WERI-Rb-1 (cell line): Measurements from ENCODE around the gene SH2D1B.

ENCODE experiments used
- DNase-seq: peaks from one replicate; pipeline ENCODE4 v3.0.0-alpha.2; 2020
- H3K27ac ChIP-seq: fragments of 250-450 bp; sonication (Bioruptor Pico); 2 replicates; pipeline ENCODE4 v1.5.1; 2020; ENCODE audit warnings: mild to moderate bottlenecking, moderate library complexity
- H3K27me3 ChIP-seq: fragments of 250-450 bp; sonication (Bioruptor Pico); 2 replicates; pipeline ENCODE4 v1.5.1; 2021; ENCODE audit warnings: mild to moderate bottlenecking, low read depth, moderate library complexity; ENCODE audit not compliant: insufficient read depth, severe bottlenecking
- H3K36me3 ChIP-seq: fragments of 250-450 bp; sonication (Bioruptor Pico); 2 replicates; pipeline ENCODE4 v1.5.1; 2020; ENCODE audit warnings: mild to moderate bottlenecking, moderate library complexity
- H3K4me3 ChIP-seq: 2 replicates; pipeline ENCODE4 v1.5.1; 2011; ENCODE audit warnings: low read depth, mild to moderate bottlenecking, control low read depth, low read length
- H3K9me3 ChIP-seq: fragments of 250-450 bp; sonication (Bioruptor Pico); 2 replicates; pipeline ENCODE4 v1.5.1; 2021; ENCODE audit warnings: mild to moderate bottlenecking, moderate library complexity; ENCODE audit not compliant: severe bottlenecking
- CTCF ChIP-seq: IDR thresholded peaks from 2 replicates; pipeline ENCODE4 v1.5.1; 2011; ENCODE audit warnings: low read depth, mild to moderate bottlenecking, control low read depth, inconsistent platforms, low read length

SH2D1B gene

DNA sequence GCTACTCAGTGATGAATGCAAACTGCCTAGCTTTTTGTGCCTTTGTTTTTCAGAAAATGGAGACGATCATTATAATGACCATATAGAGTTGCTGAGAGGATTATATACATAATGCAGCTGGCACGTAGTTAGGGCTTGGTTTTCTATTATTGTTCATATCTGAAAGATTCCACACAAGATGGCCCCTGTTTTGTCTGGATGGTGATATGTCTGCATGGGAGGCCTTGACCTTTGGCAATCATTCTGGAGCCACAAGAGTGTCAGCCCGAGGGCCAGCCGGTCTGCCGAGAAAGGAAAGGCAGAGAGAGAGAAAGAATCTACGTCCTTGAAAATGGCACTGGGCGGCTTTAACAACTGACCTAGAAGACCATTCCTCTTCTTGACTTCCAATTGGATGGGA lies 5.7 kb upstream of the SH2D1B start:
- no peak overlapping the region for H3K4me3 ChIP-seq
- TF ChIP-seq CTCF, result no peak
- no peaks in the 10 kb centered on the region for H3K36me3 ChIP-seq
- peaks cover 3% of the 10 kb centered on the region for H3K9me3 ChIP-seq
- DNase-seq, result no peak
- no peak overlapping the region for H3K27ac ChIP-seq
- no peaks in the 10 kb centered on the region for H3K27me3 ChIP-seq

DNA sequence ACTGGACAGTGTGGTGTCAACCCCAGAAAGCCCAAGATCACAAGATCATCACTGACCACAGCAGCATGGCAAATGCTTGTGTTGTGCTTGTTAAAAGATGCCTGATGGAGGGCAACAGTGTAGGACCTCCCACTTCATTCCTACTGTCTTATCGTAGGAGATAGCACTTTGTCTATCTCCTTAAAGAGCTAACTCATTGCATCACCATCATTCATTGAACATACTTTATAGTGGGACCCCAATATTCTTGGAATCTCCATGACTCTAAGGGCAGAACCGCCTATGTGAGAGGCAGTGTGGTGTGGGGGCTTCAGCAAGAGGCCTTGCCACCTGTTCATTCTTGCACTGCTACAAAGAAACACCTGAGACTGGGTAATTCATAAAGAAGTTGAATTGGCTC lies 5.0 kb upstream of the SH2D1B start:
- Histone ChIP-seq H3K36me3 (no peaks in the 10 kb centered on the region), H3K27me3 (no peaks in the 10 kb centered on the region), H3K4me3 (no peak overlapping the region), H3K27ac (no peak overlapping the region), H3K9me3 (peaks cover 3% of the 10 kb centered on the region)
- TF ChIP-seq CTCF, result no peak
- DNase-seq, result no peak

DNA sequence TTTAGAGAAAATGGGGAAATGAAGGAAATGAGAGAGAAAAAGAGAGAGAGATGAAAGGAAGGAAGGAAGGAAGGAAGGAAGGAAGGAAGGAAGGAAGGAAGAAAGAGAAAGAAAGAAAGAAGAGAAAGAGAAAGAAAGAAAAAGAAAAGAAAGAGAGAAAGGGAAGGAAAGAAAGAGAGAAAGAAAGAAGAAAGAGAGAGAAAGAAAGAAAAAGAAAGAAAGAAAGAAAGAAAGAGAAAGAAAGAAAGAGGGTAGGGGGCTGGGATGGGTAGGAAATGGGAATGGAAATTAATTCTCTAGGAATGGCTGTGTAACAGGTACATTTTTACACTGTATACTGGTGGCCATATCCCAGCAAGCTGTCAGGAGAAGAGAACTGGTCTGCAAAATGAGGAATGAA lies 4.3 kb upstream of the SH2D1B start:
- no peak overlapping the region for H3K27ac ChIP-seq
- no peak for TF ChIP-seq CTCF
- no peaks in the 10 kb centered on the region for H3K27me3 ChIP-seq
- H3K36me3 ChIP-seq, result no peaks in the 10 kb centered on the region
- H3K4me3 ChIP-seq, result no peak overlapping the region
- no peak for DNase-seq
- peaks cover 3% of the 10 kb centered on the region for H3K9me3 ChIP-seq

DNA sequence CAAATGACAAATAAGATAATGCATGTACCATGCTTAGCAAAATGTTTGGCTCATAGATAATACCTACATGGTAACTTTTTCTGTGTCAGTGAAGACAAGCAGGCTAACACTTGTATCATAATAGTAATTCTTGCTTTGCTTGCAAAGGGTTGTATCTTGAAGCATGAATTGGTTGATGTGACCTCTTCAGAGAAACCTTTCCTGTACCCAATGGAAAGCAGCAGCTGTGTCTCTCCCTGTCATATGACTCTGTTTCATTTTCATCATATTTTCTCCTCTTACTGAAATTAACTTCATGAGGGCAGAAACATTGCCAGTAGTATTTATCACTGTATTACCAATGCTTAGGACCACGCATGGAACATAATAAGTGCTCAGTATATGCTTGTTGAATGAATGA lies 4.4 kb downstream of the SH2D1B start:
- no peak for DNase-seq
- no peaks in the 10 kb centered on the region for H3K9me3 ChIP-seq
- H3K27ac ChIP-seq, result no peak overlapping the region
- H3K27me3 ChIP-seq, result no peaks in the 10 kb centered on the region
- H3K4me3 ChIP-seq, result no peak overlapping the region
- no peaks in the 10 kb centered on the region for H3K36me3 ChIP-seq
- no peak for TF ChIP-seq CTCF

- no peaks in the 10 kb centered on the region for H3K9me3 ChIP-seq
- no peak for DNase-seq
- H3K27me3 ChIP-seq, result no peaks in the 10 kb centered on the region
- no peaks in the 10 kb centered on the region for H3K36me3 ChIP-seq
- H3K4me3 ChIP-seq, result no peak overlapping the region
- no peak overlapping the region for H3K27ac ChIP-seq
- no peak for TF ChIP-seq CTCF
Observed at GRCh38 chr1:162406811-162407210, 5.1 kb downstream of the SH2D1B start.

DNA sequence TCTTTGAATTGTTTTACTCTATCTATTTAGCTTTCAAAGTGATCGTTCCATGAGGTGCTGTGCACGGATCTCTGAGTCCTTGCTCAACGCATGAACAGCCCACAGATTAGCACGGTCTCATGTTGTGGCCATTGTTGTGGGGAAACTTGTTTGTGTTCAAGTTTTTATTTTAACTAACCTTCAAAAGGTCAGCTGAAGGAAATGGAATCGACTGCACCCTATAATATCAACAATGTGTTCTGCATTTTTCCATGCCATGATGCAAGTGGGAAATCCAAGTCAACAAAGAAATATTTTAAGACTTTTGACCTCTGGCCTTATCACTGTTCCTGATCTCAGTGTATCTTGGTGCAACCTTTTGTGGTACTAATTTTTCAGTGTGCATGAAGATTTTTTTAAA lies 6.1 kb downstream of the SH2D1B start:
- Histone ChIP-seq H3K27ac (no peak overlapping the region), H3K4me3 (no peak overlapping the region), H3K9me3 (no peaks in the 10 kb centered on the region), H3K36me3 (no peaks in the 10 kb centered on the region), H3K27me3 (no peaks in the 10 kb centered on the region)
- TF ChIP-seq CTCF, result no peak
- DNase-seq, result no peak
